Duodenal mucosa (tissue), 2 donors: ENCODE results near the gene DYNC1LI1.

Experiments
- H3K27ac ChIP-seq: one replicate; pipeline ENCODE4 v1.7.0; 2013; ENCODE audit warnings: low read depth, low read length
- H3K27me3 ChIP-seq, 2 donors: one replicate each; pipeline ENCODE4 v1.7.0; 2013; ENCODE audit warnings: low read length in 2 of 2, control low read depth in 1 of 2; ENCODE audit not compliant: insufficient read depth in 2 of 2, control insufficient read depth in 1 of 2
- H3K36me3 ChIP-seq, 2 donors: one replicate each; pipeline ENCODE4 v1.7.0; 2013; ENCODE audit warnings: low read length in 2 of 2, control low read depth in 1 of 2; ENCODE audit not compliant: insufficient read depth in 2 of 2, control insufficient read depth in 1 of 2
- H3K4me1 ChIP-seq, 2 donors: one replicate each; pipeline ENCODE4 v1.7.0; 2013; ENCODE audit warnings: low read length in 2 of 2, control low read depth in 1 of 2; ENCODE audit not compliant: insufficient read depth in 2 of 2, control insufficient read depth in 1 of 2
- H3K4me3 ChIP-seq, 2 donors: one replicate each; pipeline ENCODE4 v1.7.0; 2013; ENCODE audit warnings: low read length in 2 of 2, low read depth in 1 of 2
- H3K9ac ChIP-seq, 2 donors: one replicate each; pipeline ENCODE4 v1.7.0; 2013; ENCODE audit warnings: low read length in 2 of 2, low read depth in 1 of 2
- H3K9me3 ChIP-seq, 2 donors: one replicate each; pipeline ENCODE4 v1.7.0; 2013; ENCODE audit warnings: low read length in 2 of 2, control low read depth in 1 of 2; ENCODE audit not compliant: control insufficient read depth in 1 of 2

Gene DYNC1LI1

GRCh38 chr3:32482693-32483092 lies 88.0 kb downstream of the DYNC1LI1 start:
- H3K36me3 ChIP-seq: peaks cover 0 to 33% of the 10 kb centered on the region in 2 donors
- no peaks in the 10 kb centered on the region for H3K27me3 ChIP-seq
- H3K9ac ChIP-seq: no peak overlapping the region
- H3K27ac ChIP-seq: no peak overlapping the region
- no peaks in the 10 kb centered on the region for H3K4me1 ChIP-seq
- H3K9me3 ChIP-seq: no peaks in the 10 kb centered on the region
- H3K4me3 ChIP-seq: no peak overlapping the region

DNA sequence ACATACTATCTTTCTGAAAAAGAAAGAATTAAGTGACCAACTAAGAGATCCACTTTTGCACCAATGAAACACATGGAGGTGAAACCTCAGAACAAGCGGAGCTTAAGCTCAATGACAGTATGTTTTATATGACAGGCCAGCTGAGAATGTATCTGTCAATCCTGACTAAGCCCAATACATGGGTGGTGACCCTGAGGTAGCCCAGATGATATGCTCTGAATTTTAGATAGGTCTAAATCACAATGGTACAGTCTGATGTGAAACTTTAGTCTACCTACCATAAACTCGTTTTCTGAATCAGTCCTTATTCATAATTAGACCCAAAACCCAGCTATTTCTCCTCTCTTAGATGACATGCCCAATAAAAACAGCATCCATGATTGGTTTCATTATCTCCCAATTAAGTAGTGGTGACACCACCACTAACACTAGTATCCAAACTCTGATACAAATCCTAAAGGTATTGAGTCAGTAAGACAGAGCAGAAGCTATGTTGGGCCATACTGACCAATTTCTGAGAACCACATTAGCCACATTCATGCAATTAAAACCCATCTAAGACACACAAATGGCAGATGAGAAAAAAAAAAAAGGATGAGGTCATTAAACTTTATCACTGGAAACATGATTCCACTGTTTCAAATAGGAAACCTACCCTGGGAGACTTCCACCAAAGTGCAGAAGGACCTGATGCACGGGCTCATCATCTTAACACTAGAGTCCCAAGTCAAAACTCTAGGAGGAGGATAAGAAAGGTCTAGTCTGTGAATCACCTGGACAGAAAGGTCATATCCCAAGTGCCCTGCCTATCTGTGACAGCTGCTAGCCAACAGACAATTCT lies 88.6 kb downstream of the DYNC1LI1 start:
- Histone ChIP-seq H3K9ac (no peak overlapping the region), H3K4me3 (no peak overlapping the region), H3K36me3 (peaks cover 0 to 28% of the 10 kb centered on the region in 2 donors), H3K27me3 (no peaks in the 10 kb centered on the region), H3K9me3 (no peaks in the 10 kb centered on the region), H3K4me1 (no peaks in the 10 kb centered on the region), H3K27ac (no peak overlapping the region)

- Histone ChIP-seq H3K27me3 (no peaks in the 10 kb centered on the region), H3K4me3 (no peak overlapping the region), H3K4me1 (no peaks in the 10 kb centered on the region), H3K36me3 (peaks cover 0 to 19% of the 10 kb centered on the region in 2 donors), H3K9me3 (no peaks in the 10 kb centered on the region), H3K9ac (no peak overlapping the region), H3K27ac (no peak overlapping the region)
These were observed 90.1 kb downstream of the DYNC1LI1 start for GRCh38 chr3:32480604-32481003.
